ENCODE data around the gene C20orf144. TPM values are rescaled to one million over a fixed set of nuclear protein-coding genes. Genes with fewer than 3 reads are reported as not detected.
"Not testable (repeated sequence)": the region's sequence is repeated elsewhere in the genome, so short reads cannot be mapped to it uniquely, and the experiment has no call there.

C20orf144 gene
- polyA plus RNA-seq = 0.34 TPM
- long read RNA-seq, donor 1, partial matches to known transcripts = 0 of 1 reads
- long read RNA-seq, donor 1, other reads (novel, unspliced or antisense) = 0 of 1 reads
- long read RNA-seq, donor 2 = 0 reads
- long read RNA-seq, donor 3 = 0 reads
- long read RNA-seq, donor 4, partial matches to known transcripts = 0 of 1 reads
- long read RNA-seq, donor 4, other reads (novel, unspliced or antisense) = 0 of 1 reads
- long read RNA-seq, donor 5, partial matches to known transcripts = 0 of 1 reads
- long read RNA-seq, donor 5, other reads (novel, unspliced or antisense) = 0 of 1 reads
- long read RNA-seq, donor 6, partial matches to known transcripts = 0 of 1 reads
- long read RNA-seq, donor 6, other reads (novel, unspliced or antisense) = 0 of 1 reads
- long read RNA-seq, donor 7 = 0 reads
- long read RNA-seq, donor 8 = 0 reads
- long read RNA-seq, donor 9 = 0 reads
- long read RNA-seq, donor 10, partial matches to known transcripts = 5 of 5 reads
- long read RNA-seq, donor 10, other reads (novel, unspliced or antisense) = 0 of 5 reads
- long read RNA-seq, donor 11 = 0 reads

GRCh38 chr20:33662172-33662571 is at the start of gene C20orf144:
C20orf144 (plus strand) TSS chr20:33662327; CDS start chr20:33662346, 19 bp downstream.
- no CpG with 5 or more reads among the region's 10 CpGs for WGBS (ENCODE audit: insufficient coverage, low lambda C conversion rate)
- Histone ChIP-seq H3K27me3 (ENCODE audit: control insufficient read depth, insufficient read depth, low read length) (no peaks in the 10 kb centered on the region), H3K4me1 (ENCODE audit: control insufficient read depth, insufficient read depth, low read length) (peaks cover 18% of the 10 kb centered on the region), H3K9me3 (ENCODE audit: control insufficient read depth, low read depth, low read length) (peaks cover 3% of the 10 kb centered on the region), H3K36me3 (ENCODE audit: control insufficient read depth, insufficient read depth, low read length) (peaks cover 33% of the 10 kb centered on the region), H3K27ac (ENCODE audit: low read length) (peak within 1 kb of the TSS; percentile 84), H3K4me3 (ENCODE audit: low read length) (peak within 1 kb of the TSS; percentile 90)
- DNase-seq = no peak

GRCh38 chr20:33621717-33622400 is 40.3 kb upstream of the C20orf144 start:
- Histone ChIP-seq H3K4me1 (ENCODE audit: control insufficient read depth, insufficient read depth, low read length) (no peaks in the 10 kb centered on the region), H3K27ac (ENCODE audit: low read length) (no peak overlapping the region), H3K36me3 (ENCODE audit: control insufficient read depth, insufficient read depth, low read length) (peaks cover 67% of the 10 kb centered on the region), H3K27me3 (ENCODE audit: control insufficient read depth, insufficient read depth, low read length) (no peaks in the 10 kb centered on the region), H3K9me3 (ENCODE audit: control insufficient read depth, low read depth, low read length) (no peaks in the 10 kb centered on the region), H3K4me3 (ENCODE audit: low read length) (no peak overlapping the region)
- DNase-seq = no peak
- WGBS (ENCODE audit: insufficient coverage, low lambda C conversion rate) = 100% methylated on average over 1 of the region's 4 CpGs

- H3K27me3 ChIP-seq (ENCODE audit: control insufficient read depth, insufficient read depth, low read length) = no peaks in the 10 kb centered on the region
- H3K4me1 ChIP-seq (ENCODE audit: control insufficient read depth, insufficient read depth, low read length) = no peaks in the 10 kb centered on the region
- peaks cover 71% of the 10 kb centered on the region for H3K36me3 ChIP-seq (ENCODE audit: control insufficient read depth, insufficient read depth, low read length)
- no peak overlapping the region for H3K4me3 ChIP-seq (ENCODE audit: low read length)
- no peaks in the 10 kb centered on the region for H3K9me3 ChIP-seq (ENCODE audit: control insufficient read depth, low read depth, low read length)
- WGBS (ENCODE audit: insufficient coverage, low lambda C conversion rate) = no CpG with 5 or more reads among the region's 10 CpGs
- H3K27ac ChIP-seq (ENCODE audit: low read length) = no peak overlapping the region
- DNase-seq = no peak
Measured at GRCh38 chr20:33622705-33623365, 39.3 kb upstream of the C20orf144 start.

- H3K27ac ChIP-seq (ENCODE audit: low read length) = no peak overlapping the region
- no peak overlapping the region for H3K4me3 ChIP-seq (ENCODE audit: low read length)
- no peaks in the 10 kb centered on the region for H3K27me3 ChIP-seq (ENCODE audit: control insufficient read depth, insufficient read depth, low read length)
- DNase-seq = no peak
- H3K4me1 ChIP-seq (ENCODE audit: control insufficient read depth, insufficient read depth, low read length) = no peaks in the 10 kb centered on the region
- no CpG with 5 or more reads among the region's 3 CpGs for WGBS (ENCODE audit: insufficient coverage, low lambda C conversion rate)
- H3K9me3 ChIP-seq (ENCODE audit: control insufficient read depth, low read depth, low read length) = no peaks in the 10 kb centered on the region
- H3K36me3 ChIP-seq (ENCODE audit: control insufficient read depth, insufficient read depth, low read length) = peaks cover 76% of the 10 kb centered on the region
Measured at GRCh38 chr20:33624399-33624798, 37.7 kb upstream of the C20orf144 start.

- Histone ChIP-seq H3K4me1 (ENCODE audit: control insufficient read depth, insufficient read depth, low read length) (no peaks in the 10 kb centered on the region), H3K27me3 (ENCODE audit: control insufficient read depth, insufficient read depth, low read length) (no peaks in the 10 kb centered on the region), H3K4me3 (ENCODE audit: low read length) (no peak overlapping the region), H3K9me3 (ENCODE audit: control insufficient read depth, low read depth, low read length) (no peaks in the 10 kb centered on the region), H3K36me3 (ENCODE audit: control insufficient read depth, insufficient read depth, low read length) (peaks cover 77% of the 10 kb centered on the region), H3K27ac (ENCODE audit: low read length) (no peak overlapping the region)
- 100% methylated on average over 1 of the region's 4 CpGs for WGBS (ENCODE audit: insufficient coverage, low lambda C conversion rate)
- DNase-seq = no peak
Measured at GRCh38 chr20:33626190-33626589, 35.9 kb upstream of the C20orf144 start.

- Histone ChIP-seq H3K27me3 (ENCODE audit: control insufficient read depth, insufficient read depth, low read length) (no peaks in the 10 kb centered on the region), H3K36me3 (ENCODE audit: control insufficient read depth, insufficient read depth, low read length) (peaks cover 82% of the 10 kb centered on the region), H3K9me3 (ENCODE audit: control insufficient read depth, low read depth, low read length) (no peaks in the 10 kb centered on the region), H3K27ac (ENCODE audit: low read length) (no peak overlapping the region), H3K4me3 (ENCODE audit: low read length) (no peak overlapping the region), H3K4me1 (ENCODE audit: control insufficient read depth, insufficient read depth, low read length) (no peaks in the 10 kb centered on the region)
- WGBS (ENCODE audit: insufficient coverage, low lambda C conversion rate) = 100% methylated on average over 2 of the region's 4 CpGs
- DNase-seq = no peak
Measured at GRCh38 chr20:33627577-33628216, 34.4 kb upstream of the C20orf144 start.

GRCh38 chr20:33629533-33629932 is 32.6 kb upstream of the C20orf144 start:
- DNase-seq = no peak
- H3K27ac ChIP-seq (ENCODE audit: low read length) = no peak overlapping the region
- H3K27me3 ChIP-seq (ENCODE audit: control insufficient read depth, insufficient read depth, low read length) = no peaks in the 10 kb centered on the region
- H3K4me3 ChIP-seq (ENCODE audit: low read length) = no peak overlapping the region
- H3K9me3 ChIP-seq (ENCODE audit: control insufficient read depth, low read depth, low read length) = no peaks in the 10 kb centered on the region
- WGBS (ENCODE audit: insufficient coverage, low lambda C conversion rate) = 100% methylated on average over 2 of the region's 10 CpGs
- H3K36me3 ChIP-seq (ENCODE audit: control insufficient read depth, insufficient read depth, low read length) = peaks cover 77% of the 10 kb centered on the region
- H3K4me1 ChIP-seq (ENCODE audit: control insufficient read depth, insufficient read depth, low read length) = no peaks in the 10 kb centered on the region

- Histone ChIP-seq H3K4me1 (ENCODE audit: control insufficient read depth, insufficient read depth, low read length) (no peaks in the 10 kb centered on the region), H3K4me3 (ENCODE audit: low read length) (no peak overlapping the region), H3K27ac (ENCODE audit: low read length) (no peak overlapping the region), H3K9me3 (ENCODE audit: control insufficient read depth, low read depth, low read length) (no peaks in the 10 kb centered on the region), H3K36me3 (ENCODE audit: control insufficient read depth, insufficient read depth, low read length) (peaks cover 73% of the 10 kb centered on the region), H3K27me3 (ENCODE audit: control insufficient read depth, insufficient read depth, low read length) (no peaks in the 10 kb centered on the region)
- no peak for DNase-seq
- WGBS (ENCODE audit: insufficient coverage, low lambda C conversion rate) = 100% methylated on average over 1 of the region's 5 CpGs
Measured at GRCh38 chr20:33629979-33630378, 32.1 kb upstream of the C20orf144 start.

GRCh38 chr20:33630507-33630906 is 31.6 kb upstream of the C20orf144 start:
- no peak for DNase-seq
- H3K4me1 ChIP-seq (ENCODE audit: control insufficient read depth, insufficient read depth, low read length) = no peaks in the 10 kb centered on the region
- WGBS (ENCODE audit: insufficient coverage, low lambda C conversion rate) = 83% methylated on average over 1 of the region's 4 CpGs
- no peak overlapping the region for H3K27ac ChIP-seq (ENCODE audit: low read length)
- H3K27me3 ChIP-seq (ENCODE audit: control insufficient read depth, insufficient read depth, low read length) = no peaks in the 10 kb centered on the region
- no peak overlapping the region for H3K4me3 ChIP-seq (ENCODE audit: low read length)
- peaks cover 72% of the 10 kb centered on the region for H3K36me3 ChIP-seq (ENCODE audit: control insufficient read depth, insufficient read depth, low read length)
- no peaks in the 10 kb centered on the region for H3K9me3 ChIP-seq (ENCODE audit: control insufficient read depth, low read depth, low read length)

- not testable (repeated sequence) for DNase-seq
- H3K36me3 ChIP-seq (ENCODE audit: control insufficient read depth, insufficient read depth, low read length) = peaks cover 66% of the 10 kb centered on the region
Measured at GRCh38 chr20:33631910-33632309, 30.2 kb upstream of the C20orf144 start.

More at GRCh38 chr20:33631910-33632309, 30.2 kb upstream of the C20orf144 start:
- H3K4me1 ChIP-seq (ENCODE audit: control insufficient read depth, insufficient read depth, low read length); H3K4me3 ChIP-seq (ENCODE audit: low read length); H3K27me3 ChIP-seq (ENCODE audit: control insufficient read depth, insufficient read depth, low read length); H3K27ac ChIP-seq (ENCODE audit: low read length); H3K9me3 ChIP-seq (ENCODE audit: control insufficient read depth, low read depth, low read length): not testable (repeated sequence)
- no CpG with 5 or more reads among the region's 4 CpGs for WGBS (ENCODE audit: insufficient coverage, low lambda C conversion rate)
